HG03139 (cell line): ENCODE results near the gene JMJD7.

Experiments
- ATAC-seq: cut with Tn5 transposase; IDR thresholded peaks from one replicate; pipeline ENCODE4 v1.9.1; 2021; ENCODE audit not compliant: unreplicated experiment

JMJD7 gene

DNA sequence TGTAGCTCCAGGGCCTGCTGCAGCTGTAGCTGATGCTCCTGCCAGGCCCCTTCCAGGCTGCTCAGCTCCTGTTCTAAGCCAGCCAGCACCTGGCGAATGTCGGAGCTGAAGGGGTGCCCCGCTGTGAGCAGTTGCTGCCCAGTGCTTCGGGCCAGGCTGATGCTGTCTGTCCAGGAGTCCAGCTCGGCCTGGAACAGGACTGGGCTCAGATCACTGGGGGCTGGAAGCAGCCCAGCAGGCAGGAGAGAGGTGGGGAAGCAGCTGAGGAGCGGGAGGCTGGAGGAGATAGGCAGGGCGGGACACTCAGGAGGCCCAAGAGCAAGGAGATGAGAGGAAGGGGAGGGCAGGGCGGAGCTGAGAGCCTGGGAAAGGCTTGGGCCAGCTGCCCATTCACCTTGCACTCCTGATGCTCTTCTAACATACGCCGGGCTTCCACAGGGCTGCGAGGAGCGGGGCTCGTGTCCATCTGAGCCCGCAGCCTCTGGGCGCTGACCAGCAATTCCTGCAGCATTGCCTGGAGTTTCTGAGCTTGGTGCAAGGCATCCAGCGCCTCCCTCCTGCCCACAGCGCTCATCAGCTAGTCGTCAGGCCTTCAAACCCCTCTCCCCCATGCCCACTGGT, 34.0 kb downstream of the JMJD7 start:
- no peak for ATAC-seq

DNA sequence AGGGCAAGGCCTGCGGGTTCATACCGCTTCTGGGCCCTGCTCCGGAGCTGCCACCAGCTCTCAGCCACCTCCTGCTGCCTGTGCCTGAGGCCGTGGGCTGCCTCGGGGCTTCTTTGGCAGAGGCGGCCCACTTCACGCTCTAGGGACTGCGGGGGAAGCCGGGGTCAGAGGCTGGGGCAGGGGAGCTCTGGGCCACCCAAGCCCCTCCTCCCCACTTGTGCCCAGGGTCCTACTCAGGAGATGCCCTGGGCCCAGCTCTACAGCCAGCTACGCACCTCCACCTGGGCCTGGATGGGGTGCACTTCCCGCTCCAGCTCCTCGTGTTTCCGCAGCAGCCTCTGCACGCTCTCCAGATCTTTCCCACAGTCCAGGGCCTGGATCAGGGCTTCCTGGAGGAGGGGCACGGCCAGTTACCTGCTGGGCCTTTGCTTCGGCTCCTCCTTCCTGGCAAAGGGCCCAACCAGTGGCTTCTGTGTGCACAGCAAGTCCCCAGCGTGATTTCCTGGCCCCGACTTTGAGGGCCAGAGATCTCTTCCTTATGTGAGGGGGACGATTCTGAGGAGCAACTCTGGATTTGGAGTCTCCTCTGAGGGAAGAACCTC, 34.7 kb downstream of the JMJD7 start:
- no peak for ATAC-seq

DNA sequence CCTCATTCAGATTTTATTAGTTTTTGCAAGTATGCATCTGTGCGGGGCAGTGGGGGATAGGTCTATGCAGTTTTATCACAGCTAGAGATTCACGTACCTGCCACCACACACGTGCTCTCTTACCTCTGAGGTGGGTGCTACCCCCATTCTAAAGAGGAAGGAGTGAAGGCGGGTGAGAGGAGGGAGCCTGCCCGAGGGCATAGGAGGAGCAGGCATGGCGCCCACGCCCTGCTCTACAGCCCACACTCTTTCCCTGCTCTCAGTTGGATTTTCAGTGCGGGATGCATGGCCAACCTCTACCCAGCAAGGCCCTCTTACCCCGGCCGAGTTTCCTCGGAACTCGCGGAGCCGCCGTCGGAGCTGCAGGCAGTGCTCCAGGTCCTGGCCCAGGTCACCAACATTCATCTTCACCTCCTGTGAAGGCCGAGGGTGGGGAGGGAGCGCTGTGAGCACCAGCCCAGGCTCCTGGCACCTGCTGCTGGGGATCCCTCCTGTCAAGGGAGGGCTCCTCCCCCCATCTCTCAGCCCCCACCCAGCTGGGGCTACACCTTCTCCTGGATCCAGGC, 37.7 kb downstream of the JMJD7 start:
- ATAC-seq: no peak

DNA sequence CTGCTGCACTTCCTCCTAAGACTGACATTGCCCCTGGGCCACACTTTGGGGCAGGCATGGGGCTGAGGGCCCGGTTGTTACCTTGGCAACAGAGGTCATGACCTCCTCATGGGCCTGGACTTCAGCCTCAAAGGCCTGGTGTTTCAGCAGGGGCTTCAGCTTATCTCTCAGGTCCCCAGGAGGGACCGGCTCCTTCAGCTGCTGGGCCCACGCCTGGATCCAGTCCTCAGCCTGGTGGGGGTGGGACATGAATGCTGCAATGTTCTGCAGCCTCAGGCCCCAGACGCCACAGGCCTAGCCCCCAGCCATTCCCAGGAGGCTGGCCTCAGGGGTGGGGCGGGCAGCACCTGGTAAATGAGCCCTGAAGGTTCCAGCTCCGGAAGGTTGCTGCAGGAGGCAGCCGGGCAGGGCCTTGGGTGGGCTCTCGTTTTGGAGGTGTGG, 38.4 kb downstream of the JMJD7 start:
- ATAC-seq: no peak

DNA sequence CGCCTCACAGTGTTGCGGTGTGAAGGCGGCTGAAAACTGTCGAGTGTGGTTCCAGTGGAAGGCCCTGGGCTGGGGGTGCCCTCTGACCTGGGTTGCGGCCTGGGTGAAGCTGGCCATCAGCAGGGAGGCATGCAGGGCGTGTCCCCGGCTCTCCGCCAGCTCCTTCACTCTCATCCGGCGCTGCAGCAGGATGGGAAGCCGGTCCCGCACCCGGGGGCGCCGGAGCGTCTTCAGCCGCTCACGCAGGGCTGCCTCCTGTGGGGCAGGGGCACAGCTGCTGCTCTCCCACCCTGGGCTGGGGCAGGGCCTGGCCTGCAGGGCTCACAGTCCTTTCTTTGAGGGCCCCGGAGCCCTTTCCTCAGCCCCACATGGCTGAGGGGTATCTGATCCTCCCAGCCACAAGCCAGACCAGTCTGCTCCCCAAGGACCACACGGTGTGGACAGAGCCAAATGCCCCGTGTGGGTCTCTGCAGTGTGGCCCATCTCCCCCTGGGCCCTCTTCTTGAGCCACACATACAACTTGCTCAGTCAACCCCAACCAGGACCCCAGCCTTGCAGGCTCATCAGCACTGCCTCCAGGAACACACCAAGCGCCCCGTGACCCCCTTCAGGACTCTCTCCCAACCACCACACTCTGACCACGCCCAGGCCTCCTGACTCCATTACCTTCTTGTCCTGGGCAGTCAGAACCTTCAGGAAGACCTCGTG, 39.1 kb downstream of the JMJD7 start:
- ATAC-seq: no peak

DNA sequence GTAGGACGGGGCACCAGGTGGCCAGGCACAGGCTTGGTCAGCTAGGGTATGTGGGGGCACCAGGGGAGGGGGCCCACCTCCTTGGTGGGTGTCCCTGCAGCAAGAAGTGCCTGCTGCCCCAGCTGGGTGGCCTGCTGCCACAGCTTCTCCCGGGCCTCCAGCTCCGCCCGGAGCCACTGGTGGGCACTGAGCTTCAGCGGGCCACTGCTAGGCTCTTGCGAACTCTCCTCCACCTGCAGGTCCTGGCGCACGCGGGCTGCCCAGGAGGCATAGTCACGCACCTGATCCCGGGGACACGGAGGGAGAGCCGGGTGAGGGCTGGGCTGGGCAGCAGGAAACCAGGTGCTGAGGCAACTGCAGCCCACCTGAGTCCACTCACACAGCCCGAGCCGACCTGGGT, 40.4 kb downstream of the JMJD7 start:
- ATAC-seq: no peak

DNA sequence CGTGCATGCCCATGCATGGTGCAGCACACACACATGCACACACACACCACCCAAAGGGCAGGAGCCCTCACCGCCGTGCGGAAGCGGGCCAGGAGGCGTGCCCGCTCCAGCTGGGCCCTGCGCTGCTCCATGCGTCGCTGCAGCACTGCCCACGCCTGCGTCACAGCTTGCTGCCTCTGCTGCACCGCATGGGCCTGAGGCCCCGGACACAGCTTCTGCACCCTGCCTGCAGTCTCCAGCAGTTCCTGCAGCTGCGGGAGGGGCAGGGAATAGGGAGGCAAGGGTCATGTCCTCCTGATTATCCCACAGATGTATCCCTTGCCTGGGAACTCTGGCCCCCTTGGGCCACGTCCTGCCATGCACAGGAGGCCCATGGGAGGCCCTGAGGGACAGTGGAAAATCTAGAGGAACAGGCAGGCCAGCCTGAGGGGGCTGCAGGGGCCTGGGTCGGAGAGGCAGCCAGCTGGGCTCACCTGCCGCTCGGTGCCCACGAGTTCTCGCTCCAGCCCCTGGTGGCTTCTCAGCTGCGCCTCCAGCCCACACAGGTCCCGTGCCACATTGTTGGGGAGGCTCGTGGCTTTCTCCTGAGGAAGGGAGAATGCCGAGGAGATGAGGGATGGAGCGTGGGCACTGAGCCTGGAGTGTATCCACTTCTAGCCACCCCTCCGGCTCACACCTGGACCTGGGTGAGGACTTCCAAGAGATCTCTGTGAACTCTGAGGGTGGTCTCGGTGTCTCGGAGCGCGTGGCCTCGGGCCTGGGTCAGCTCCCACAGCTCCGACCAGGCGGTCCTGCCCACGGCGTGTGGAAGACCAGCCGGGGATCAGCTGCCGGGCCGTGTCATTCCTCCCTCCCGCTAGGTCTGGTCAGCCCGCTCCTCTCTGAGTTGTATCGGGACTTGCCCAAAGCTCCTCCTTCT, 42.1 kb downstream of the JMJD7 start:
- ATAC-seq: no peak

DNA sequence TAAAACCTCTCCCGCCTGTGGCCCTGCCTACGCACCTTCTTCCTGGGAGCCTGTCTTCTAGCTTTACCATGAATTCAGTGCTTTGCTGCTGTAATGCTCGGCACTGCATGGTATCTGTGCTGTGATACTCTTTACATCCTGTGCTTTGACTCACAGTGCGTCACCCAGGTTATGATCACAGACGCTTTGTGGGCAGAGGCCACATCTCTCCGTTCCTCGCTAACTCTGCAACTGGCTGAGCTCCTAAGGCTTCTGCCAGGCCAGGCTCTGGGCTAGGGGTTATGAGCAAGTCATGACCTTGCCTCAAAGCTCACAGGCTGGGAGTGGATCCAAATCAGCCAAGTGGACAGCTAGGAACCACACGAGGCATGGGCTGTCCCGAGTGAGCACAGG, 42.8 kb downstream of the JMJD7 start:
- ATAC-seq: no peak

DNA sequence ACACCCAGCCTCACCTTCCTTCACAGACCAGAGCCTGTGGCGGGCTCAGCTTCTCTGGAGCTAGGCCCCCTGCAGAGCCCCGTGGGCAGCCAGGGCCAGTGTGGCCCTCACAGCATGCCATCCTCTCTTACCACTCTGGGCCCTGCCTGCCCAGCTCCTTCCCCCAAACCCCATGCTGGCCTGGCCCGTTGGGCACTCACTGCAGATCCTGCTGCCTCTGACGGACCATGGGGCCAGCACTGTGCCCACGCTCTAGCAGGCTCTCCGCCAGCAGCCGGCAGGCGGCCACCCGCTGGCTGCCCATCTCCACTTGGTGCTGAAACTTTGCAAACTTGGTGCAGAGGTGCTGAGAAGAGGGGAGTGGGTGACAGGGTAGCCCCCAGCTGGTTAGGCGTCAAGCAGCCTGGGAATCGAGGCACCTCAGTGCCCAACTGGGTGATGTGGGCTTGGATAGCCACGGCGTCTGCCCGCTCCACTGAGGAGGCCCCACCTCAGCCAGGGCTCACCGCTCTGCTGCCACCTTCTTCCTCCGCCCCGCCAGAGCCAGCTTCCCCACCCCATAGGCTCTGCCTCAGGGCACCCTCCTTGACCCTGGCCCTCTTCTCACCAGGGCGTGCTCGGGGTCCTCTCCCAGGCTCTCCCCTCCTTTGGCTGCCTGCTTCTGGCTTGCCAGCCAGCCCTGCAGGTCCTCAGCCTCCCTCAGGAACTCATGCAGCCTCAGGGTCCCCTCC, 43.4 kb downstream of the JMJD7 start:
- ATAC-seq: no peak

DNA sequence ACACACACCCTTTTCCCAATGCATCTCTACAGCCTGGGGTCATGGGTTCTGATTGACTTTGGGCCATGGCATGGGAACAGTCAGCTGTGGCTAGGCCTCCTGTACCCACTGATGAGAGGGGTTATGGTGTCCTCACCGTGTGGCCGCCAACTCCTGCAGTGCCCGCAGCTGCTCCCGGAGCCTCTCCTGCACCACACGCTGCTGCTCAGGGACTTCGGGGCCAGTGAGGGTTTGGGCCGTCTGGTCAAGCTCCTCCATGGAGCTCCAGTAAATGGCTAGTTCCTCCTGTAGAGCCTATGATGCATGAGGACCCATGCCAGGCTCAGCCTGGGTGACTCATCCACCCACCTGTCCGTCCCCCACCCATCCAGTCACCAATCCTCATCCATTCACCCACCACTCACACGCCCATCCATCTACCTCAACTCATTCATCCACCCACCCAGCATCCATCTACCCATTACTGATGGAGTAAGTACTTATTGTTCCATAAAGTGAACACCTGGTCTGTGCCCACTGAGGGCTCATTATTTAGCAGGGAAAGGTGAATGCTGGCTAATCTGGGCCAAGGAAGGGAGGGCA, 44.4 kb downstream of the JMJD7 start:
- no peak for ATAC-seq

DNA sequence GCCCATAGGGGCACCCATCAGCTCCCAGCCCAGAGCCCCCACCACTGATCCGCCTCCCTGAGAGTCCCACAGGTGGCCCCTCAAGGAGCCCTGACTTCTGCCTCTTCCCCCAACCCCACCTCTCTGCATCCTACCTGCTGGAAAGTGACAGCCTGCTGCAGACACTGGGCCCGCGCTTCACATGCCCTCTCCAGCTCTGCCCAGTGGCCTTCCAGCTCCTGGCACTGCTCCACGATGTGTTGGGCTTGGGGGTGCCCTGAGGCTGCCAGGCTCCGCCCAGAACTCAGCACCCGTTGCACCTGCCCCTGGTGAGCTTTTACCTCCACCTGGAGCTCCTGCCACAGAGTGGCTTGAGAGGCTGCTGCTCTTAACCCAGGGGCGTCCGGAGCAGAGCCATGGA, 45.8 kb downstream of the JMJD7 start:
- no peak for ATAC-seq

DNA sequence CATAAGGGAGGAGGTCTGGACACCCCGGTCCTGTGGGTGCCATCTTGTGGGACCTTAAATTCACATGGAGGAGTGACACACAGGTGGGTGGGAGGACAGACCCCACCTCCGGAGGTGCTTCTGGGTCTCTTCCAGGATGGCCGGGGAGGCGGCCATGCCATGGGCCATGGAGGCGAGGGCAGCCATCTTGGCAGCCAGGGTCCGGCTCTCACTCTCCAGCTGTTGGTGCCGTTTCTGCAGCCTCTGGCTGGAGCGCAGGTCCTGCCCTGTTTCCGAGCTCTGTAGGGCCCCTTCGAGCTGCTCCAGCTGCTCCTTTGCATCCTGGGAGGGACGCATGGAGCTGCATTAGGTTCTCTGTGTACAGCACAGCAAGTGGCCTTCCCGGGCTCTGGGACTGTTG, 46.8 kb downstream of the JMJD7 start:
- ATAC-seq: no peak

DNA sequence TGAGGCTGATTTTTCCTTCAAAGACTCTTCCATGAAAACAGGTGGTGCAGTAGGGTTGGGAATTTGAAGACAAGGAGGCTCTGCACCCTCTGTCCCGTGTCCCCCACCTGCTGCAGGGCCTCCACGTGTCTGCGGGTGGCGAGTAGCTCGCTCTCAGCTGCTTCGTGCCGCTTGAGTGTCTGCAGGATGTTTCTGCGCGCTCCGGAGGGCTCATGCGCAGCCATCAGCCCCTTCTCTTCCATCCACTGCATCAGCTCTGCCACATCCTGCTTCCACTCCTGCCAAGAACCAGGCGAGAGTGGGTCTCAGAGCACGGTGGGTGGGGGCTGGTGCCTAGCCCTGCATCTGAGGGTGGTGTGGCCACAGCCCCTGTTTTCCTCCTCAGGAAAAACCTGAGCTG, 48.1 kb downstream of the JMJD7 start:
- no peak for ATAC-seq

DNA sequence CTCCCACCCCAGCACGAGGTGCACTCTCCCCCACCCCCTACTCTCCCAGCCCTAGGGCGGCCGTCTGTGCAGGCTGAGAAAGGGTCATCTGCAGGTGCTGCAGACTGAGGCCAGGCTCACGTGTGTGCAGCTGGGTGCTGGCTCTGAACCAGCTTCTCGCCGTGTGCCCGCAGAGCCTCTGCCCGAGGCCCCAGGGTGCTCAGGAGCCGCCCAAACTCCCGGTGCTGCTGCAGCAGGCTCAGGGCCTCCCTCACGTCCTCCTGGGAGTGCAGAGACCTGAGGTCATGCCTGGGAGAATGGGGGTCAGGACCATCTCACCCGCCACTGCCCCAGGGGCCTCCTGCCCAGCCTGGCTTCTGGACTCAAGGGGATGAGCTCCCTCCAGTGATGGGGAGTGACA, 48.8 kb downstream of the JMJD7 start:
- ATAC-seq: no peak

DNA sequence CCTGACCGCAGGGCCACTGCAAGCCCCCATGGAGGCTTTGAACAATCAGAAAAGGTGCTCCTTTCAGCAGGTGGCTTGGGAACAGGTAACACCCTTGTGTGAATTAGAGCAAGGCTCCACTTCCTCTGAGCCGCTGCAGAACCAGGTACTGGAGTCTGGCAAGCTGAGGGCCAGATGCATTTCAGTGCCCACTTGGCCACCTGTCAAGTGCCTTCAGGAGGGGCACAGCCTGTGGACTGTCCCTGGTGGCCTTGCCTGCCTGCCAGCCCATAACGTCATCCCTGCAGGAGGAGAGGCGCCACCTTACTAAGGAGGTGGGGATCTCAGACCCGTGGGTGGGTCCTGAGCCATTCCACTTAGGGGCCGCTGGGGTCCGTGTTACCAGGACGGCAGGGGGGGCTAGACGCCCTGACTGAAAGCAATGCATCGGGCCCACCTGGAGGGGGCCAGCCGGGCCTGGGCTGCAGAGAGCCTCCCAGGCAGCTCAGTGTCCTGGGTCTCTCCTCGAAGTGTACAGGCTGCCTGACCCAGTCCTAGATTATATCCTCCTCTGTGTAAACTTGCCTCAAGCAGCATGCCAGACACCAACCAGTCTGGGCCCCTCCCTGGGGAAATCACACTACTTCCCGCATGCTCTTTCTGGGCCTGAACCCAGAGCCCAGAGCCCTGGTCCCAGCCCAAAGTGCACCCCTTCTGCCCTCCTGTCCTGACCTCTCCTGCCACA, 49.9 kb downstream of the JMJD7 start:
- no peak for ATAC-seq

DNA sequence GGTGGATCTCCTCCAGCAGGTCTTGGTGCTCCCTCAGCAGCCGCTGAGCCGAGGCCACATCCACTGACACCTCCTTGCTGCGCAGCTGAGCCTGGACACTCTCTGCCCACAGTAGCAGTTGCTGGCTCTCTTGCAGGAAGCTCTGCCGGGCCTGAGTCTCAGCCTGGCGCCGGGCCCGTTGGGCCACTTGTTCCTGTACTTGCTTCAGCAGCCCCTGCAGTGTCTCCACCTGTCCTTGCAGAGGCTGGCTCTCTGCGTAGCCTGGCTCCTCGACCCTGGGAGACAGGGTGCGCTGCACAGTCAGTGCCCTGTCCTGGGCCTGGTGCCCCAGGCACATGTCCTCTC, 50.4 kb downstream of the JMJD7 start:
- ATAC-seq: no peak

DNA sequence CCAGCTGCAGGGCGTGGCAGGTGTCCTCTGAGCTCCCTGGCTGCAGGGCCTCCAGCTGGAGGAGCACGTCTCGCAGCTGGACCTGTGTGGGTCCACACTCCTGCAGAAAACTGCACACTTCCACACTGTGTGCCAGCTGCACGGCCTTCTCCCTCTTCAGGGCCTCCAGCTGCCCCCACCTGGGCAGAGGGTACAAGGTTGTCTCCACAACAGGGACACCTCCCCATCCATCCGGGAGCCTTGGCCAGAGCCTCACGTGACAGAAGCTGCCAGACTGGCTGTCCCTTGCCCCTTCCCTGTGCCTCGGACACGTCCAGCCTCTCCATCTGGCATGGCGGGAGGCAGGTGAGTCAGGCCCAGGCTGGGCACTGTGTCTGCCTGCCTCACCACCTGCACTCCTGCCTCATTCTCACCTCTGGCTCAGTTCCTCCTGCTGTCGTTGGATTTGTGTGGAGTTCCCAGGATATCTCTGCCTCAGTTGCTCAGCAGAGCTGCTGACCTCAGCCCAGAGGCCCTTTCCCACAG, 51.5 kb downstream of the JMJD7 start:
- ATAC-seq: no peak

DNA sequence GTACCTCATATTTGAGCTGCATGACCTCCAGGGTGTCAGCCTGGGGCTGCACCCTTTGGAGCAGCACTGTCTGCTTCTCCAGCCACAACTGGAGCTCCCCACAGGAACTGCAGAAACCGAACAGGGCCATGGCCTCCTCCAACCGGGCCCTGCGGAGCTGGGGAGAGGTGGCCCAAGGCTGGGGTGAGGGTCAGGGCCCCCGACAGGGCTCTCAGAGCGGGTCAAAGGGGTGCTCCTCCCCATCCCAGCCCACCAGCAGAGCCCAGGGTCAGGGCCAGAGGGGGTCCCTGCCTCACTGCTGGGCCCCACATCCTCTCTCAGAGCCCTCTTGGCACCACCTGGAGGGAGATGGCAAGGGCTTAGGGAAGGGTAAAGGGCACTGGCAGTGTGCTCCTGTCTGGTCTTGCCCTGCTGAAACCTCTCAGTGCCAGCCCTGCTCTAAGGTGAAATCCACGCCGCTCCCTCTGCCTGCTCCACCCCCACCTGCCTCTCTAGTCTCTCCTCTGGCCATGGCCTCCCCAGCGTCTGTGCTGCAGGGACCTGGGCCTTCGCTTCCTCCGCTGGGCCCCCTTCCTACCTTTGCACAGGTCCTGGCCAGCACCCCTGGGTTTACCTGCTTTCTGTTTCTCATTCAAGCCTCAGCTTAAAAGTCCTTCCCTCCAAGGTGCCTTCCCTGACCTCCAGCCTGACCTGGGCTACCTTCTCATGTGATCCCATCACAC, 52.4 kb downstream of the JMJD7 start:
- no peak for ATAC-seq

DNA sequence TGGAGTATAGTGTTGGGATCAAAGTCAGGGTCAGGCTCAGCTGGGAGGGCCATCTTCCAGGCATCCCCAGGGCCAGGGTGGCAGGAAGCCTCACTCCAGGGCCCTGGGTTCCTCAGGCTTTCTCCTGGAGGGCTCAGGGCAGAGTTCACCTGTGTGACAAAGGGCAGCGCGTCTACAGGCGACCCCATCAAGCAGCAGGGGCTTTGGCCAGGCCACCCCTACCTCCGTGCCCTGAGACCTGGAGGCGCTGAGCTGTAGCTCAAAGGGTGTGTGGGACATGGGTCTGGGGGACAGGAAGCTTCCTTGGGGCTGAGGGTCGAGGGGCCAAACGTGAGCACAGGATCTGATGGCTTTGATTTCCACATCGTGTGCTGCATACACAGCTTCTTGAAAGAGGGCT, 53.2 kb downstream of the JMJD7 start:
- no peak for ATAC-seq
